H1 (cell line): ENCODE results near the gene SLC7A10. TPM values are rescaled to one million over a fixed set of nuclear protein-coding genes. Genes with fewer than 3 reads are reported as not detected.

Experiments used
- CTCF ChIA-PET: fragments of 300-600 bp; sonication (Branson Sonifier 250); formaldehyde crosslinking; loops from one replicate; lab custom pipeline; 2021; ENCODE audit not compliant: partially characterized antibody; lab: Charles Lee
- POLR2A ChIA-PET: fragments of 300-600 bp; sonication (Branson Sonifier 250); formaldehyde crosslinking; loops from one replicate; lab custom pipeline; 2021; ENCODE audit warnings: inconsistent platforms; ENCODE audit not compliant: partially characterized antibody; lab: Charles Lee
- DNase-seq, 2 experiments: peaks; one replicate each; pipeline versions ENCODE4 v3.0.0 to v3.0.0-alpha.2; 2010 to 2022; ENCODE audit warnings: low spot score in 2 of 2, low read depth in 1 of 2, mixed read lengths in 1 of 2
- FAIRE-seq: peaks from 2 replicates; lab custom pipeline; 2011; peaks lifted over from hg19 to GRCh38; lab: Jason Lieb, UNC
- H2AFZ ChIP-seq: 2 replicates; pipeline ENCODE4 v1.8.1; 2012; ENCODE audit warnings: low read length, inconsistent platforms
- H2AK5ac ChIP-seq: 2 replicates; pipeline ENCODE4 v1.6.1; 2013; ENCODE audit warnings: low read depth, low read length
- H2BK120ac ChIP-seq: replicated peaks from 2 replicates; pipeline ENCODE3; 2013; ENCODE audit warnings: low read depth, low read length, inconsistent platforms
- H2BK12ac ChIP-seq: 2 replicates; pipeline ENCODE4 v1.6.1; 2013; ENCODE audit warnings: low read depth, low read length
- H2BK15ac ChIP-seq: 2 replicates; pipeline ENCODE4 v1.6.1; 2013; ENCODE audit warnings: low read length
- H2BK20ac ChIP-seq: 2 replicates; pipeline ENCODE4 v1.6.1; 2013; ENCODE audit warnings: low read length
- H2BK5ac ChIP-seq: 2 replicates; pipeline ENCODE4 v1.6.1; 2013; ENCODE audit warnings: low read depth, low read length
- H3K14ac ChIP-seq: 2 replicates; pipeline ENCODE4 v1.6.1; 2013; ENCODE audit warnings: inconsistent platforms; ENCODE audit not compliant: insufficient read length
- H3K18ac ChIP-seq: 2 replicates; pipeline ENCODE4 v1.6.1; 2013; ENCODE audit warnings: low read length; ENCODE audit errors: extremely low read depth
- H3K23ac ChIP-seq: 2 replicates; pipeline ENCODE4 v1.6.1; 2013; ENCODE audit warnings: inconsistent platforms; ENCODE audit not compliant: insufficient read length
- H3K23me2 ChIP-seq: 2 replicates; pipeline ENCODE4 v1.6.1; 2013; ENCODE audit warnings: low read depth, low read length
- H3K27ac ChIP-seq: 2 replicates; pipeline ENCODE4 v1.6.1; 2011; ENCODE audit warnings: low read depth, low read length, inconsistent platforms
- H3K27me3 ChIP-seq, 4 experiments: replicated peaks in 1 of 4; 1 replicate in 1 of 4; 2 replicates in 3 of 4; pipeline versions ENCODE4 v1.6.1 to v1.8.1; 2011 to 2013; ENCODE audit warnings: low read length in 3 of 4, mild to moderate bottlenecking in 3 of 4, inconsistent platforms in 2 of 4, mixed read lengths in 2 of 4, moderate library complexity in 1 of 4; ENCODE audit not compliant: control insufficient read depth in 3 of 4, insufficient read depth in 3 of 4; ENCODE audit errors: extremely low read depth in 1 of 4
- H3K36me3 ChIP-seq, 4 experiments: 2 replicates each; pipeline versions ENCODE4 v1.6.1 to v1.8.1; 2011 to 2013; ENCODE audit warnings: mild to moderate bottlenecking in 4 of 4, low read length in 3 of 4, moderate library complexity in 2 of 4, control low read depth in 1 of 4, inconsistent platforms in 1 of 4; ENCODE audit not compliant: insufficient read depth in 4 of 4, control insufficient read depth in 2 of 4
- H3K4ac ChIP-seq: replicated peaks from 2 replicates; pipeline ENCODE3; 2013; ENCODE audit warnings: low read length, low read depth, mixed read lengths, inconsistent platforms; ENCODE audit not compliant: insufficient read length
- H3K4me1 ChIP-seq, 4 experiments: replicated peaks in 1 of 4; 1 replicate in 1 of 4; 2 replicates in 3 of 4; pipeline versions ENCODE4 v1.6.1 to v1.8.1; 2011 to 2013; ENCODE audit warnings: low read length in 3 of 4, inconsistent platforms in 2 of 4, mixed read lengths in 1 of 4; ENCODE audit not compliant: insufficient read depth in 4 of 4, control insufficient read depth in 3 of 4
- H3K4me2 ChIP-seq, 2 experiments: 2 replicates each; pipeline versions ENCODE4 v1.6.1 to v1.8.1; 2011 to 2013; ENCODE audit warnings: low read depth in 2 of 2, low read length in 2 of 2, control low read depth in 1 of 2, inconsistent platforms in 1 of 2, mild to moderate bottlenecking in 1 of 2; ENCODE audit not compliant: insufficient read depth in 1 of 2
- H3K4me3 ChIP-seq, 4 experiments: fragments of 200-600, 300-600 bp in 1 of 4; sonication (generic), shearing (Covaris generic), sonication (Bioruptor Twin) in 1 of 4; 2 replicates each; pipeline versions ENCODE4 v1.5.1 to v1.8.1; 2011 to 2016; ENCODE audit warnings: low read length in 4 of 4, low read depth in 3 of 4, control low read depth in 2 of 4, inconsistent platforms in 2 of 4, mild to moderate bottlenecking in 2 of 4, mixed read lengths in 1 of 4, moderate library complexity in 1 of 4; ENCODE audit not compliant: insufficient read depth in 2 of 4; ENCODE audit errors: extremely low read depth in 1 of 4
- H3K56ac ChIP-seq: replicated peaks from 2 replicates; pipeline ENCODE3; 2013; ENCODE audit warnings: low read depth, mild to moderate bottlenecking, mixed read lengths, low read length, inconsistent platforms; ENCODE audit not compliant: insufficient read length
- H3K79me1 ChIP-seq: 2 replicates; pipeline ENCODE4 v1.6.1; 2013; ENCODE audit warnings: low read depth, low read length, control low read depth
- H3K79me2 ChIP-seq, 2 experiments: 2 replicates each; pipeline versions ENCODE4 v1.6.1 to v1.8.1; 2012 to 2013; ENCODE audit warnings: low read length in 2 of 2, mild to moderate bottlenecking in 2 of 2, inconsistent platforms in 1 of 2; ENCODE audit not compliant: insufficient read depth in 2 of 2, control insufficient read depth in 1 of 2
- H3K9ac ChIP-seq, 4 experiments: replicated peaks in 1 of 4; 1 replicate in 1 of 4; 2 replicates in 3 of 4; pipeline versions ENCODE4 v1.6.1 to v1.8.1; 2011 to 2013; ENCODE audit warnings: low read depth in 3 of 4, low read length in 3 of 4, control low read depth in 2 of 4, mild to moderate bottlenecking in 2 of 4, moderate library complexity in 2 of 4, inconsistent platforms in 1 of 4; ENCODE audit errors: extremely low read depth in 1 of 4
- H3K9me3 ChIP-seq, 2 experiments: 2 replicates each; pipeline versions ENCODE4 v1.6.1 to v1.8.1; 2012 to 2013; ENCODE audit warnings: mild to moderate bottlenecking in 2 of 2, moderate library complexity in 2 of 2, control low read depth in 1 of 2, inconsistent platforms in 1 of 2, low read depth in 1 of 2, low read length in 1 of 2, mixed read lengths in 1 of 2; ENCODE audit not compliant: insufficient read depth in 2 of 2
- H4K20me1 ChIP-seq, 2 experiments: replicated peaks in 1 of 2; 2 replicates each; pipeline versions ENCODE3 to v1.8.1; 2011 to 2013; ENCODE audit warnings: inconsistent platforms in 2 of 2, low read length in 2 of 2, mild to moderate bottlenecking in 1 of 2; ENCODE audit not compliant: insufficient read depth in 2 of 2, control insufficient read depth in 1 of 2
- H4K5ac ChIP-seq: 2 replicates; pipeline ENCODE4 v1.6.1; 2013; ENCODE audit warnings: low read length, low read depth, mixed read lengths, inconsistent platforms; ENCODE audit not compliant: insufficient read length
- H4K8ac ChIP-seq: 2 replicates; pipeline ENCODE4 v1.8.0; 2013; ENCODE audit warnings: mild to moderate bottlenecking, moderate library complexity, low read length, inconsistent platforms; ENCODE audit not compliant: insufficient read depth; ENCODE audit errors: extremely low read depth
- H4K91ac ChIP-seq: replicated peaks from 2 replicates; pipeline ENCODE3; 2013; ENCODE audit warnings: low read length, mixed read lengths, inconsistent platforms; ENCODE audit not compliant: insufficient read length
- GTF2F1 ChIP-seq: IDR thresholded peaks from 2 replicates; pipeline ENCODE4 v1.6.1; 2012; ENCODE audit warnings: low read depth, low read length, improper control_type of control experiment, borderline replicate concordance
- POU5F1 ChIP-seq: IDR thresholded peaks from 2 replicates; pipeline ENCODE4 v1.6.1; 2011; ENCODE audit warnings: low read depth, mild to moderate bottlenecking, low read length, moderate library complexity
- WGBS, 2 experiments: shearing (Covaris generic) in 1 of 2; methylation state at CpG; one replicate each; pipeline versions ENCODE4 v1.1.6 to v1.1.7; 2013 to 2015; ENCODE audit warnings: low lambda C conversion rate in 2 of 2, mixed read lengths in 2 of 2, inconsistent platforms in 1 of 2, low coverage in 1 of 2, missing lambda C conversion rate in 1 of 2; ENCODE audit not compliant: insufficient replicate concordance in 2 of 2, insufficient coverage in 1 of 2, insufficient read length in 1 of 2; ENCODE audit errors: extremely low coverage in 1 of 2, missing lambda C conversion rate in 1 of 2; 5-methylcytosine and 5-hydroxymethylcytosine counted together
- polyA plus RNA-seq, 7 experiments: library from polyadenylated mRNA; depleted of rRNA in 3 of 7; stranded (reverse) in 5 of 7; unstranded in 2 of 7; fragments of >200 nt in 5 of 7; fragments of 200-250 nt in 2 of 7; gene quantifications; 1 replicate in 5 of 7; 2 replicates in 1 of 7; 4 replicates in 1 of 7; pipeline versions ENCODE4 v1.2.1 to v1.2.3, GENCODE V29; 2011 to 2013; ENCODE audit warnings: missing spikeins in 2 of 7, mixed read lengths in 2 of 7
- total RNA-seq: library from RNA; stranded (reverse); fragmentation: NEBNext Ultra II Directional; extraction: Animal tissue kit (Norgen Biotek cat#: 25700); gene quantifications from 2 replicates; pipeline ENCODE4 v1.2.1, GENCODE V29; 2021
- TF ChIP-seq, protein P1 (sequence below): IDR thresholded peaks from 2 replicates; pipeline ENCODE4 v1.6.1; 2012; ENCODE audit warnings: inconsistent platforms
- TF ChIP-seq, protein P2 (sequence below): IDR thresholded peaks from 2 replicates; pipeline ENCODE4 v1.6.1; 2011; ENCODE audit warnings: low read length, improper control_type of control experiment

The SLC7A10 gene
- total and polyA plus RNA-seq, 2 of the 8 experiments (the other 6 are each of a cell fraction or from before 2014, with no cell fraction given): 3.7 to 7.1 TPM

DNA sequence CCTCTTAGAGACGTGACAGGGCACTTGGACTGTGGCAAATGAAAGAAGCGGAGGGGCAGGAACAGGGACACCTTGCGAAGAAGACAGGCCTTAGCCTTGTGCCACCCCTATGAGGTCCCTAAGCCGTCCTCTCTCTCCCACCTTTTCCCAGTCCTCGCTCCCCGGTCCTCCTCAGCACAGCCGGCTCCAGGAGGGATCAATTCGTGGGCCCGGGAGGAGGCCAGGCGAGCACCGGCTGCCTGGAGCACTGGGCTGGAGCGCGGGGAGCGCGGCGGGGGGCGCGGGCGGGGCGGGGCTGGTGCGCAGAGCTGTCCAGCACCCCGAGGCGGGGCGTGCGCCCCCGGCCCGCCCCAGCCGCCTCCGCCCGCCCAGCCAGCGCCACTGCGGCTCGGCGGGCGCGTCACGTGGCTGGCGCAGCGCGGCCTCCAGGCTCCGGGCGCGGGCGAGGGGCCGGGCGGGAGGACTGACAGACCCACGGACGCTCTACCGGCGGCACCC is 31.7 kb downstream of the SLC7A10 start, which contains the start of gene LRP3:
Gene LRP3 (plus strand): TSS at position 466 of the 498 bp plus-strand sequence. CDS start 456 bp downstream, outside the sequence.
- Histone ChIP-seq H3K14ac (no peak within 1 kb of the TSS), H3K4me1 (peaks cover 0 to 4% (median 1%) of the 10 kb centered on the region in 4 experiments; a peak in 4 of 7 replicates), H3K56ac (no peak within 1 kb of the TSS), H3K4me2 (peak within 1 kb of the TSS; percentile 61 to 73), H4K91ac (no peak within 1 kb of the TSS), H2AK5ac (no peak within 1 kb of the TSS), H2BK120ac (no peak within 1 kb of the TSS), H2BK15ac (no peak within 1 kb of the TSS), H2AFZ (no peak within 1 kb of the TSS; the same call in 1 of the 2 replicates), H3K27me3 (peaks cover 0 to 23% (median 10%) of the 10 kb centered on the region in 4 experiments; a peak in 5 of 7 replicates), H3K36me3 (no peaks in the 10 kb centered on the region), H3K4me3 (peak within 1 kb of the TSS; percentile 44 to 89 (median 56)), H2BK5ac (no peak within 1 kb of the TSS), H3K23ac (no peak within 1 kb of the TSS), H3K18ac (peak within 1 kb of the TSS; percentile 19; the same call in 1 of the 2 replicates), H3K27ac (no peak within 1 kb of the TSS), H3K79me1 (peaks cover 3% of the 10 kb centered on the region; the same call in 1 of the 2 replicates), H2BK12ac (no peak within 1 kb of the TSS), H3K9me3 (no peaks in the 10 kb centered on the region), H4K5ac (no peak within 1 kb of the TSS), H3K79me2 (no peaks in the 10 kb centered on the region), H3K23me2 (peaks cover 3% of the 10 kb centered on the region; the same call in 1 of the 2 replicates), H3K4ac (no peak within 1 kb of the TSS), H2BK20ac (no peak within 1 kb of the TSS), H3K9ac (peak within 1 kb of the TSS in 1 of 4 experiments; percentile 61; a peak in 1 of 7 replicates), H4K20me1 (peaks cover 0 to 6% of the 10 kb centered on the region in 2 experiments), H4K8ac (peak within 1 kb of the TSS; percentile 88; the same call in 1 of the 2 replicates)
- no peak for FAIRE-seq
- POLR2A ChIA-PET: no interaction called here
- CTCF ChIA-PET: interaction anchor here (1.1 kb wide), 1 partner anchor 30 kb away, joined by 3 read pairs; no protein-coding TSS in a partner anchor
- TF ChIP-seq POU5F1 (no peak), GTF2F1 (no peak)
- TF ChIP-seq, protein P1, sequence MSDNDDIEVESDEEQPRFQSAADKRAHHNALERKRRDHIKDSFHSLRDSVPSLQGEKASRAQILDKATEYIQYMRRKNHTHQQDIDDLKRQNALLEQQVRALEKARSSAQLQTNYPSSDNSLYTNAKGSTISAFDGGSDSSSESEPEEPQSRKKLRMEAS: peak; percentile 25; the same call in 1 of the 2 replicates
- TF ChIP-seq, protein P2, sequence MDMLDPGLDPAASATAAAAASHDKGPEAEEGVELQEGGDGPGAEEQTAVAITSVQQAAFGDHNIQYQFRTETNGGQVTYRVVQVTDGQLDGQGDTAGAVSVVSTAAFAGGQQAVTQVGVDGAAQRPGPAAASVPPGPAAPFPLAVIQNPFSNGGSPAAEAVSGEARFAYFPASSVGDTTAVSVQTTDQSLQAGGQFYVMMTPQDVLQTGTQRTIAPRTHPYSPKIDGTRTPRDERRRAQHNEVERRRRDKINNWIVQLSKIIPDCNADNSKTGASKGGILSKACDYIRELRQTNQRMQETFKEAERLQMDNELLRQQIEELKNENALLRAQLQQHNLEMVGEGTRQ: 0 out of 2 replicates have a peak, but pooled peaks have one; percentile 9
- WGBS, 2 experiments: 18% methylated on average over 11 of the region's 50 CpGs; no CpG with 5 or more reads in 1 of the 2 experiments
- DNase-seq: no peak
